HG02623 (cell line): ENCODE data around the gene CBARP.
"Not testable (repeated sequence)": the region's sequence is repeated elsewhere in the genome, so short reads cannot be mapped to it uniquely, and the experiment has no call there.

Experiments
- ATAC-seq: cut with Tn5 transposase; IDR thresholded peaks from one replicate; pipeline ENCODE4 v1.9.1; 2021; ENCODE audit warnings: moderate library complexity; ENCODE audit not compliant: unreplicated experiment

CBARP gene

DNA sequence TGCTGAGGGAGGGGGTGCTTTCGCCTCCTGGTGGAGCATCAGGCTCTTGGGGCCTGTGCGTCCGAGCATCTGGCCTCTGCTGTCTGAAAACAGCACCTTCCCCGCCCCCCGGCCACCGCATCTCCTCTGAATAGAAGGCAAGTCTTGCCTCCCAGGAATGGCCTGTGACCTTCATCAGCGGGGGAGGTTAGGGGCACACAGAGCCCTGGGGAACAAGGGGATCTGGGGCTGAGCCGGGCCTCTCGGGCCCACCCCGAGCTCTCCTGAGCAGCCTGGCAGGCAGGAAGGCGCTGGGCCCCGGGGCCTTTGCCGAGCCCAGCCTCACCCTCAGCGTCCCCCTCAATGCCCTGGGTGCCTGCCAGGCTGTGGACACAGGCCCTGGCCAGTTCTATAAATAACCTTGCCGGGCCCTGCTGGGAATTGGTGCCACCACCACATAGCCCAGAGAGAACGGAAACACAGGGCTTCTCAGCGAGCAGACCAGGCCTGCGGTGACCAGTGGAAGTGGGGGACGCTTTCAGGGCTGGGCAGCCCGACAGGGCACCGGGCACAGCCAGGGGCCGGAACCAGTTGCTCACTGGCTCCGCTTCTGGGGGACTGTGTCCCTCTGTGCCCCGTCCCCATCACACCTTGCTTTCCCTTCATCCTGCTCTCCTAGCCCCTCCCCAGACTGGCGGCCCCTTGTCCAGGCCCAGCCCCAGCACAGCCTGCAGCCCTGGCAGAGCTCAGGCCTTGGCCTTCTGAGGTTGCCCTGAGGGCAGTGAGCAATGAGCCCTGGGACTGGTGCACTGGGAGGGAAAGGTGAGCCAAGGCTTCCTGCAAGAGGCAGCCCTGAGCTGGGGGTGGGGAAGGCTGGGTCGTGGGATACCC lies 22.7 kb downstream of the CBARP start:
- ATAC-seq, result no peak

DNA sequence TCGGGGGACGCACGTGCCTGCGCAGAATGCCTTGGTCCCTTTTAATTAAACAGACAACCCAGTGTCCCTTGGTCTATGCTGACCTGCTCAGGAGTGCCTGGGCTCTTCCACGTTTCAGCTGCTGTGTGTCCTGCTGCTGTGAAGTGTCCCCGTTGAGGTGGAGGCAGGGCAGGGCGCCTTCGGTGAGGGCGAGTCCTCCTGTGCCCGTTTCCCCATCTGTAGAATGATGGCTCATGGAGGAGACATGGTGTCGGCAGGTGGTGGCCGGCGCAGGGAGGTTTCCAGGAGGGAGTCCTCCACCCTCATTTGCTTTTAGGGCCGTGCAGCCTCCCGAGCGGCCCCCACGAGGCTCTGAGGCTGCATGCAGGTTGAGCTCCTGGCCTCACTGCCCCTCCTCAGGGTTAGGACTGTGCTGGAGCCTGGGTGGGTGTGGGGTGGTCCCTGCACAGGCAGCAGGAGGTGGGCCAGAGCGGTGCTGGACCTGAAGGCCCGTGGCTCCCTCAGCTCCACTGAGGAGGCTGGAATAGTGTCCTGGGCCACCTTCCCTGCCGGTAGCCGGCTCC lies 23.4 kb downstream of the CBARP start:
- no peak for ATAC-seq

GRCh38 chr19:1213391-1214286 lies 24.2 kb downstream of the CBARP start:
- no peak for ATAC-seq

GRCh38 chr19:1211494-1212234 lies 26.1 kb downstream of the CBARP start:
- ATAC-seq, result no peak

DNA sequence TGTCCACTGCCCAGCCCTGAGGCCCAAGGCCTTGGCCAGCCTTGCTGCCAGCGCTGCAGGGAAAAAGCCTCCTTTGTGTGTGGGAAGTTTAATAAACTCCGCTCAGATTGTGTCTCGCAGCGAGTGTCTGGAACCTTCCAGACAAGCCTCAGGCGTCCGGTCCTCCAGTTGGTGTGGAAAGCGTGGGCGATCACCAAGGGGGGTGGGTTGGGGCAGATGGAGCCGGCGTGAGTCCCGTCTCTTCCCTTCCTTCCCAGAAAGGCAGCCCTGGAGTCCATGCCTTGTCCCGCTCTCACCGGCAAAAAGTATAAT lies 27.6 kb downstream of the CBARP start:
- ATAC-seq, result no peak

DNA sequence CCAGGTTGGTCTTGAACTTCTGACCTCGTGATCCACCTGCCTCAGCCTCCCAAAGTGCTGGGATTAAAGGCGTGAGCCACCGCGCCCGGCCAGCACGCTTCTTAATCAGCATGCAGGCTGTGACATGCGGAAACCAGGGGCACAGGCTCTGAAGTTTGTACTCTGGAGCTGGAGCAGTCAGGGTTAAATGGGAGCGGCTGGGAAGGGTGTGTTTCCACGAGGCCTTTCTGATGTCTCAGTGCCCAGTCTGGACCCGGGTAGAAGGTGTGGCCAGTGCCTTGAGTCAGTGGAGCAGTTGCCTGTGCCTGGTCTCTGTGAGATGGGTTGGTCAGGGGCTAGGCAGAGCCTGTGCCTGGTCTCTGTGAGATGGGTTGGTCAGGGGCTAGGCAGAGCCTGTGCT lies 29.0 kb downstream of the CBARP start:
- not testable (repeated sequence) for ATAC-seq

GRCh38 chr19:1206864-1207450 lies 30.8 kb downstream of the CBARP start:
- ATAC-seq, result no peak

GRCh38 chr19:1206150-1206863 lies 31.5 kb downstream of the CBARP start:
- no peak for ATAC-seq

DNA sequence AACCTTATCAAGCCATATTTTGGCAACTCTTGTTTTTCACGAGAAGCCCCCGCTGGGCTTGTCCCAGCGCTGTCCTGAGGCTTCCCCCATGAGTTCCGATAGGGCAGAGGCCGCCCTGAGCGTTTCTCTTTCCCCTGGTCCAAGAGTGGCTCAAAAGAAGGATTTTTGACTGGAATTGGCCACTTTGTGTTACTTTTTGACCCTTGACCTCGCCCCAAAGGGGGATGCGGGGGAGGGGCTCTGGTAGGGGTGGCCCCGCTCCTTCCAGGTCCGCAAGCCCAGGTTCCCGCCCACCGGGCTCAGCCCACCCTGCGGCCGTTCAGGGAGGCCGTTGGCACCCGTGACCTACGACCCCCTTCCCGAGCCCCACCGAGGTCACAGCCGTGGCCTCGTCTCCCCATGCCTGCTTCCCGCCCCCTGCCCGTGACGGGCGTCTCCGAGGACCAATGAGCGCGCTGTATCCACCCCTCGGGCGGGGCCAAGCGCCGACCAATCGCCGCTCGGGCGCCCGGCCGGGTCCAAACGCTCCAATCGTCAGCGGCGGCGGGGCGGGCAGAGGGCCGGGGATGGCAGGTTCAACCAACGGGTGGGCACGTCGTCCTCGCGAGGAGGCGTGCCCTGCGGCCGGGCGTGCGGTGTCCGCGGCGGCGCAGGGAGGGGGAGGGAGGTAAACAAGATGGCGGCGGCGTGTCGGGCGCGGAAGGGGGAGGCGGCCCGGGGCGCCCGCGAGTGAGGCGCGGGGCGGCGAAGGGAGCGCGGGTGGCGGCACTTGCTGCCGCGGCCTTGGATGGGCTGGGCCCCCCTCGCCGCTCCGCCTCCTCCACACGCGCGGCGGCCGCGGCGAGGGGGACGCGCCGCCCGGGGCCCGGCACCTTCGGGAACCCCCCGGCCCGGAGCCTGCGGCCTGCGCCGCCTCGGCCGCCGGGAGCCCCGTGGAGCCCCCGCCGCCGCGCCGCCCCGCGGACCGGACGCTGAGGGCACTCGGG lies 32.4 kb downstream of the CBARP start, which contains the start of gene STK11:
Gene STK11, plus strand, starts transcription at position 665 of the 986 bp plus-strand sequence. CDS start 1,136 bp downstream, outside the sequence.
- peak; percentile 82 for ATAC-seq

- ATAC-seq, result not testable (repeated sequence)
These were observed 37.2 kb downstream of the CBARP start for GRCh38 chr19:1200614-1201013.

DNA sequence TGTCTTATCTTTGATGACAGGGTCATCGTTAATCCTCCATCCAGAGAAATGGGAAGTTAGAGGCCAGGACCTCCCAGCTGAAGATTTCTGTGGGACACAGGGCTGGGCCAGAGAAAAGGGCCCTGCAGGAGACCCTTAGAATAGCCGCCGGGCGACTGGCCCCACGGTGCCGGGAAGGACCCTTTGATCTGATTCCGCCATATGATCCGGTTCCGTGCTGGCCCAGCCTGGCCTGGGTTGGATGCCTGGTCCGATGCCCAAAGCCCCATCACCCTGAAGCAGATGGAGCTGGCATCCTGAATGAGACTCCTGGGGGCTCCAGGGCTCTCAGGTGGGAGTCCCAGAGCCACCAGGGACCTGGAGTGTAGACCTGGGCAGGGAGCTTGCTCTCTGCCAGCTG lies 38.3 kb downstream of the CBARP start:
- ATAC-seq, result no peak

DNA sequence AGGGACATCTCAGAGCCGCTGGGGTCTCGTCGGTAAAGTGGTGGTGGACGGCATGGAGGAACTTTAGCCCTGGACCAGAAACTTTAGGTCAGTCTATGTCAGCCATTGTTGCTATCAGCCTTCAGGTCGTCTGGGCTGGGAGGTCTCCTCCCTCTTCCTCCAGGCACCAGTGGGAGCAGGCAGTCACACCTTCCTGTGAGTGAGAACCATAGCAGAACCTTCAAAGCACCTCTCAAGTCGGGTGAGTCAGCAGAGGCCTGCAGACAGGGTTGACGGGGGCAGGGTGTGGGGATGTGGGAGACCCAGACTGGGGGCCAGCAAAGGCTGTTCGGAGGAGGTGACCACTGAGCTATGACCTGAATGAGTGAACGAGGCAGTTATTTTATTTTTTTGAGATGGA lies 48.4 kb downstream of the CBARP start:
- ATAC-seq, result no peak

DNA sequence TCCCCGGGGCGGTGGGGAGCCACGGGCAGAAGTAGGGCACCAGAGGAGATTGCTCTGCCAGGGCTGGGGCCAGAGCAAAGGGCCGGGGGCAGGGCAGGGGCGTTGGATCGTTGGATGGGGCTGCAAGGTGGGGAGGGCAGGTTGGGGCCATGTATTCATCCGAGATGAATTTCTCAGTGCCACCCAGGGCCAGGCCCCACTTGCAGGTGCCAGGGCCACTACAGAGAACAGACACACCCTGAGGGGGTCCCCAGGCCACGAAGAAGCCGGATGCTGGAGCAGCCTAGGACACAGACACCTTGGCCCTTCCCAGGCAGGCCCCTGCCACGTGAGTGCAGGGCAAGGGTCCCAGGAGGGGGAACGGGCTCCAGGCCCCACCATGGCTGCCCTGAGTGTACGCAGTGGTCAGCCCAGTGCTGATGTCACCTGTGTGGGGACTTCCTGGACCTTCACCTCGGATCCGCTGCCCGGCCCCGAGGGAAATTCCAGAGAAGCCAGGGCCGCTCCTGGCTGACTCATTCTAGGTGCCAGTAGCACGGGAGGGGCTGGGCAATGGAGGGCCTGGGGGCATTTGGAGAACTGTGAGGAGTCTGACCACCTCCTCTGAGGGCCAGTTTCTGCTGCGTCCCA lies 54.1 kb downstream of the CBARP start:
- no peak for ATAC-seq

DNA sequence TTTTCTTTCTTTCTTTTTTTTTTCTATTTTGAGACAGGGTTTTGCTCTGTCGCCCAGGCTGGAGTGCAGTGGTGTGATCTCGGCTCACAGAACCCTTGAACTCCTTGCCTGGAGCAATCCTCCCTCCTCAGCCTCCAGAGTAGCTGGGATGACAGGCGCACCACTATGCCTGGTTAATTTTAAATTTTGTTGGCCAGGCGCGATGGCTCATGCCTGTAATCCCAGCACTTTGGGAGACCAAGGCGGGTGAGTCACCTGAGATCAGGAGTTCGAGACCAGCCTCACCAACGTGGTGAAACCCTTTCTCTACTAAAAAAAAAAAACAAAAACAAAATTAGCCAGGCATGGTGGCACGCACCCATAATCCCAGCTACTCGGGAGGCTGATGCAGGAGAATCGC lies 55.1 kb downstream of the CBARP start:
- no peak for ATAC-seq

DNA sequence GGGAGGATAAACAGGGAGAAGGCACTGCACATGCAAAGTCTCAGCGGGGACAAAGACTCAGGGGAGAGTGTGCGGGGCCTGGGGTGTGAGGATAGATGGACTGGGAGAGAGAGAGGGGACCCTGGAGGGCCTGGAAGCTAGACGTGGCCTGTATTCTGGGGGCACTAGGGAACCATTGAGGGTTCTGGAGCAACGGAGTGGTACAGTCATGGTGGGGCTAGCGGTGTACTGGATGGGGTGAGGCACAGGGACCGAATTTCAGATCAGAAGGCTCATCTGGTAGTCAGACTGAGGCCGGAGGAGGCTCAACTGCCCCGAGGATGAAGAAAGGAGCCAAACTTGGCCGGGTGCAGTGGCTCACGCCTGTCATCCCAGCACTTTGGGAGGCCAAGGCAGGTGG lies 55.7 kb downstream of the CBARP start:
- no peak for ATAC-seq

- no peak for ATAC-seq
These were observed 56.2 kb downstream of the CBARP start for GRCh38 chr19:1181606-1182005.
